Mammary epithelial cell (primary cell): Measurements from ENCODE around the gene ITGBL1.

Experiments used
- CTCF ChIP-seq, 2 donors: IDR thresholded peaks in 1 of 2; conservative IDR thresholded peaks in 1 of 2; 2 replicates each; pipeline ENCODE4 v1.5.1; 2011 to 2012; ENCODE audit warnings: inconsistent platforms in 2 of 2, low read length in 2 of 2, mild to moderate bottlenecking in 2 of 2, control low read depth in 1 of 2, low read depth in 1 of 2; ENCODE audit not compliant: insufficient read depth in 1 of 2; ENCODE audit errors: extremely low read depth in 1 of 2
- EZH2 ChIP-seq: IDR thresholded peaks from 2 replicates; pipeline ENCODE4 v1.6.1; 2012; ENCODE audit warnings: low read length, inconsistent platforms, borderline replicate concordance

GRCh38 chr13:101749584-101749983 is 297.1 kb downstream of the ITGBL1 start:
- TF ChIP-seq CTCF (conservative IDR thresholded peaks at IDR 0.05 in 1 of 2, IDR thresholded peaks at IDR 0.05 in 1 of 2; ENCODE audit: extremely low read depth in 1 of 2, insufficient read depth in 1 of 2, low read depth in 1 of 2, low read length in 2 of 2) = no peak
- no peak for TF ChIP-seq EZH2
